ENCODE measurements around the gene CSNK1A1L. TPM values are rescaled to one million over a fixed set of nuclear protein-coding genes. Genes with fewer than 3 reads are reported as not detected.

Gene CSNK1A1L
- total RNA-seq, 6 experiments from 2014 or later = not detected

DNA sequence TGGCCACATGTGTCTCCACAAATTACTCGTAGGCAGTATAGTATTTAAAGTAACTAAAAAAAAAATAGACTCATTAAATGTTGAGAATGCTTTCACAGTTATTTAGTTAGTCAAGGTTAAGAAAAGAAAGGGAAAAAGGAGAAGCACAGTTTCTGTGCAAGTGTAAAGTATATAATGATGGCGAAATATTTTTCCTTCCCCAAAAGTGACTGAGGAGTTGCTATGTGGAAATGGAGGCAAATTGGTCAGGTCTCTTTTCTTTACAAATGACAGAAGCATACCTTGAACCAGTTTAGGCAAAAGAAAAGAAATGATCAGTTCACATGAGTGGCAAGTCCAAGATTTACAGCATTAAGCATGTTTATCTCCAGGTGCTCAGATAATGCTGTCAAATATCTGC, 18.0 kb downstream of the CSNK1A1L start:
- TF ChIP-seq POLR2A (IDR thresholded peaks at IDR 0.05) = no peak
- WGBS (ENCODE audit: insufficient coverage, low coverage, low lambda C conversion rate, missing lambda C conversion rate) = 48% methylated on average over 2 of the region's 2 CpGs
- DNase-seq (no peak), ATAC-seq (no peak)
- H3K36me3 ChIP-seq = no peaks in the 10 kb centered on the region
- no peak overlapping the region for H3K27ac ChIP-seq
- no peaks in the 10 kb centered on the region for H3K4me1 ChIP-seq
- H3K4me3 ChIP-seq = no peak overlapping the region
- H3K9me3 ChIP-seq = no peaks in the 10 kb centered on the region
- H3K27me3 ChIP-seq = no peaks in the 10 kb centered on the region
- intact Hi-C loops (cut with DNase I) = no loop called here

DNA sequence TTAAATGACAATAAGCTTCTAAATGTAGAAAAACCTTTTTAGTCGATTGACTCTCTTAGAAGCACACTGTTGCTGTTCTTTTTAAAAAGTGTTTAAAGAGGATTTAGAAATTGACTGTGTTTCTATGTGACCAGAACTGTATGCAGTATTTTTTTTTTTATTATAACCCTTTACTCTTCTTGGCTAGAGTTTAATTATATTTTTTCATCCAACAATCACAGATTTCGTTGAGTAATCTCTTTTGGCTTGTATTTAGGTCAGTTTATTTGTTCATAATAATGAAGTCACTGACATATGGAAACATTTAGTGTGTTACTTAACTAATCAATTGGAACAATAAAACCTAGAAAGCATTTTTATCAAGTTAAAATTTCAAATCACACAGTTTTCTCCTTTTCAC, 19.9 kb downstream of the CSNK1A1L start:
- WGBS (ENCODE audit: insufficient coverage, low coverage, low lambda C conversion rate, missing lambda C conversion rate) = 48% methylated on average over 2 of the region's 2 CpGs
- H3K27ac ChIP-seq = no peak overlapping the region
- no peaks in the 10 kb centered on the region for H3K9me3 ChIP-seq
- ATAC-seq (no peak), DNase-seq (no peak)
- H3K27me3 ChIP-seq = no peaks in the 10 kb centered on the region
- no peaks in the 10 kb centered on the region for H3K36me3 ChIP-seq
- no peak overlapping the region for H3K4me3 ChIP-seq
- no peaks in the 10 kb centered on the region for H3K4me1 ChIP-seq
- TF ChIP-seq, protein P1, sequence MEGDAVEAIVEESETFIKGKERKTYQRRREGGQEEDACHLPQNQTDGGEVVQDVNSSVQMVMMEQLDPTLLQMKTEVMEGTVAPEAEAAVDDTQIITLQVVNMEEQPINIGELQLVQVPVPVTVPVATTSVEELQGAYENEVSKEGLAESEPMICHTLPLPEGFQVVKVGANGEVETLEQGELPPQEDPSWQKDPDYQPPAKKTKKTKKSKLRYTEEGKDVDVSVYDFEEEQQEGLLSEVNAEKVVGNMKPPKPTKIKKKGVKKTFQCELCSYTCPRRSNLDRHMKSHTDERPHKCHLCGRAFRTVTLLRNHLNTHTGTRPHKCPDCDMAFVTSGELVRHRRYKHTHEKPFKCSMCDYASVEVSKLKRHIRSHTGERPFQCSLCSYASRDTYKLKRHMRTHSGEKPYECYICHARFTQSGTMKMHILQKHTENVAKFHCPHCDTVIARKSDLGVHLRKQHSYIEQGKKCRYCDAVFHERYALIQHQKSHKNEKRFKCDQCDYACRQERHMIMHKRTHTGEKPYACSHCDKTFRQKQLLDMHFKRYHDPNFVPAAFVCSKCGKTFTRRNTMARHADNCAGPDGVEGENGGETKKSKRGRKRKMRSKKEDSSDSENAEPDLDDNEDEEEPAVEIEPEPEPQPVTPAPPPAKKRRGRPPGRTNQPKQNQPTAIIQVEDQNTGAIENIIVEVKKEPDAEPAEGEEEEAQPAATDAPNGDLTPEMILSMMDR (IDR thresholded peaks at IDR 0.05) = no peak
- no peak for TF ChIP-seq POLR2A (IDR thresholded peaks at IDR 0.05)
- intact Hi-C loops (cut with DNase I) = no loop called here

DNA sequence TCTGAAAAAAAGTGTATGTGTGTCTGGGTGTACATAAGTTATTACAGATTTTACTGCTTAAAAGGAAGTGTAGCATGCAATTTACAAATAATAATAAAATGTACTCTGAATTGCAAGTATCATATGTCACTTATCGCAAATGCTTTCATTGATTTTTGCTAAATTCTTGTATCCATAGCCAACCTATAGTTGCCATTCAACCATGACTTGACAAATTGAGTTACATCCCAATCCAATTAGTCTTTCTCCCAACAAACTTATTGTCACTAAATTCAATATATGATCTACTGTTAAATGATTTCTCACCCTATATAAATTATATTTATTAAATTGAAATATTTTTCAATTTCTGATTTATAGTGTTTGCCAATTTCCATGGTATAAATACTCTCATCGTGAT, 28.6 kb downstream of the CSNK1A1L start:
- 92% methylated on average over 2 of the region's 2 CpGs for WGBS (ENCODE audit: insufficient coverage, low coverage, low lambda C conversion rate, missing lambda C conversion rate)

DNA sequence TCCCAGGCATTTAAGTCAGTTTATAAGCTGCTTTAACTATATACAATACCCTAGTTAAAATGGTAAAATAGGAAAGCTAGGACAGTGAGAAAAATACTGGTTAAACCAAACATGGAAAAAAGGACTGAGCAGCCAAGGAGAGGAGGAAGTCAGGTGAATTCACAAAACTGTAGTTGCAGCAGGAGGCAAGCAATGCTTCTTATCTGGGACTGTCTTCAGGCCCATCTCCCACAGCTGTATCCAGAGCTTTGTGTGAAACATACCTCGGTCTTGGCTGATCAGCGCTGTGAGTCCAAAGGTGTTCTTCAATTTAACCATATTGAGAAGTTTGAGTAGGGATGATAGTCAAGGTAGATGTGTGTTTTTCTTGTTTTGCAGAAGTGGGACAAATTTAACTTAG, 30.3 kb downstream of the CSNK1A1L start:
- ATAC-seq = no peak
- no peaks in the 10 kb centered on the region for H3K9me3 ChIP-seq
- H3K36me3 ChIP-seq = no peaks in the 10 kb centered on the region
- no peak overlapping the region for H3K4me3 ChIP-seq
- no peak for TF ChIP-seq POLR2A (IDR thresholded peaks at IDR 0.05)
- DNase-seq = no peak
- H3K27ac ChIP-seq = no peak overlapping the region
- no peaks in the 10 kb centered on the region for H3K27me3 ChIP-seq
- intact Hi-C loops (cut with DNase I) = no loop called here
- WGBS (ENCODE audit: insufficient coverage, low coverage, low lambda C conversion rate, missing lambda C conversion rate) = 64% methylated on average over 2 of the region's 2 CpGs
- H3K4me1 ChIP-seq = no peaks in the 10 kb centered on the region

More for the DNA sequence above, 28.6 kb downstream of the CSNK1A1L start:
- no peak for DNase-seq
- intact Hi-C loops (cut with DNase I) = no loop called here
- no peaks in the 10 kb centered on the region for H3K27me3 ChIP-seq
- no peak for ATAC-seq
- H3K9me3 ChIP-seq = no peaks in the 10 kb centered on the region
- no peak overlapping the region for H3K4me3 ChIP-seq
- H3K4me1 ChIP-seq = no peaks in the 10 kb centered on the region
- TF ChIP-seq, protein P1 (IDR thresholded peaks at IDR 0.05) = no peak
- TF ChIP-seq POLR2A (IDR thresholded peaks at IDR 0.05) = no peak
- H3K36me3 ChIP-seq = no peaks in the 10 kb centered on the region
- H3K27ac ChIP-seq = no peak overlapping the region

DNA sequence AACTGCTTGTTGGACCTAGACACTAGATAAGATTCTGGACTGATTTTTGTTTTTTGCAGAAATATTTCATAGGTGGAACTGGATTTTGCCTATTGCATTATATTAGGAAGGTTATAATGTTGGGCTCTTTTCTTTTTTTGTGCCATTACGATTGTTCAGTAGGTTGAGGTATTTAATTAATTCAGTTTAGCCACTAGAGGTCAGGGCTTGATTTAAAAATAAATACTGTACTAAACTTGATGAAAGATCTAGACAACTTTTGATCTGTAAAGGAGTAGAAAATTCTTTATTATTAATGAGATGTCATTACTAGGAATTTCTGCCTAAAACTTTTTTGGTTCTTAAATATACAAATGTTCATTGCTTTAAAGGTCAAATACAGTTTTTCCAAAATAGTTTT, 30.8 kb downstream of the CSNK1A1L start:
- H3K27me3 ChIP-seq = no peaks in the 10 kb centered on the region
- 3% methylated on average over 1 of the region's 1 CpG for WGBS (ENCODE audit: insufficient coverage, low coverage, low lambda C conversion rate, missing lambda C conversion rate)
- DNase-seq (no peak), ATAC-seq (peak; percentile 60 to 64 (median 64))
- intact Hi-C loops (cut with DNase I) = no loop called here
- H3K9me3 ChIP-seq = no peaks in the 10 kb centered on the region
- TF ChIP-seq, protein P1 (IDR thresholded peaks at IDR 0.05) = peak; percentile 48 to 51 (median 50)
- TF ChIP-seq POLR2A (IDR thresholded peaks at IDR 0.05) = no peak
- H3K27ac ChIP-seq = no peak overlapping the region
- H3K4me3 ChIP-seq = no peak overlapping the region
- no peaks in the 10 kb centered on the region for H3K36me3 ChIP-seq
- H3K4me1 ChIP-seq = no peaks in the 10 kb centered on the region

DNA sequence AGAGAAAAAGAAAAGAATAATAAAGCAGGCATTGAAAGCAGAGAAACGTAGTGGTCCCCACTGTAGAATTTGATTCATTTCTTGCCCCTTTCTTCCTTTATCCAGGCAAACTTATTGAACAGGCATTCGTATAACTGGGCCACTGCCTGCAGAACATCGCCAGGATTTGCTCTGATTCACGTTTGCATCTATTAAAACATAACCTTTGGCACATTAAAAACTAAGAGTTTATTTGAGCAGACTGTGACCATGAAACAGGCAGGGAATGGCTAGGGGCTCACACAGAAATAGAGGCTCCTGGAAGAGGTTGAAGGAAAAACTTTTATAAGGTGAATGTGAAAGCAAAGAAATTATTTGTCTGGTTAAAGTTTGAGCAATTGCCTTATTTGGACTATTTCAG, 33.4 kb downstream of the CSNK1A1L start:
- no peak overlapping the region for H3K27ac ChIP-seq
- no peak for TF ChIP-seq POLR2A (IDR thresholded peaks at IDR 0.05)
- TF ChIP-seq, protein P1 (IDR thresholded peaks at IDR 0.05) = no peak
- intact Hi-C loops (cut with DNase I) = no loop called here
- ATAC-seq = no peak
- no peak overlapping the region for H3K4me3 ChIP-seq
- no peaks in the 10 kb centered on the region for H3K9me3 ChIP-seq
- no peaks in the 10 kb centered on the region for H3K4me1 ChIP-seq
- H3K27me3 ChIP-seq = no peaks in the 10 kb centered on the region
- DNase-seq = no peak
- H3K36me3 ChIP-seq = no peaks in the 10 kb centered on the region
- WGBS (ENCODE audit: insufficient coverage, low coverage, low lambda C conversion rate, missing lambda C conversion rate) = 25% methylated on average over 4 of the region's 4 CpGs
